Stimulated activated CD4-positive, alpha-beta T cell treated with anti-CD3 and anti-CD28 coated beads, Interleukin-1b, Interleukin-23, amount 100 ng/mL, for 48 hours (primary cell): ENCODE data around the gene ERO1A.
A peak's percentile ranks its signal among the peaks of the same experiment; 100 is the strongest.
"Not testable (repeated sequence)": the region's sequence is repeated elsewhere in the genome, so short reads cannot be mapped to it uniquely, and the experiment has no call there.

ENCODE experiments used
- DNase-seq: peaks from one replicate; pipeline ENCODE4 v3.0.0-alpha.2; 2020

ERO1A gene, protein sequence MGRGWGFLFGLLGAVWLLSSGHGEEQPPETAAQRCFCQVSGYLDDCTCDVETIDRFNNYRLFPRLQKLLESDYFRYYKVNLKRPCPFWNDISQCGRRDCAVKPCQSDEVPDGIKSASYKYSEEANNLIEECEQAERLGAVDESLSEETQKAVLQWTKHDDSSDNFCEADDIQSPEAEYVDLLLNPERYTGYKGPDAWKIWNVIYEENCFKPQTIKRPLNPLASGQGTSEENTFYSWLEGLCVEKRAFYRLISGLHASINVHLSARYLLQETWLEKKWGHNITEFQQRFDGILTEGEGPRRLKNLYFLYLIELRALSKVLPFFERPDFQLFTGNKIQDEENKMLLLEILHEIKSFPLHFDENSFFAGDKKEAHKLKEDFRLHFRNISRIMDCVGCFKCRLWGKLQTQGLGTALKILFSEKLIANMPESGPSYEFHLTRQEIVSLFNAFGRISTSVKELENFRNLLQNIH

DNA sequence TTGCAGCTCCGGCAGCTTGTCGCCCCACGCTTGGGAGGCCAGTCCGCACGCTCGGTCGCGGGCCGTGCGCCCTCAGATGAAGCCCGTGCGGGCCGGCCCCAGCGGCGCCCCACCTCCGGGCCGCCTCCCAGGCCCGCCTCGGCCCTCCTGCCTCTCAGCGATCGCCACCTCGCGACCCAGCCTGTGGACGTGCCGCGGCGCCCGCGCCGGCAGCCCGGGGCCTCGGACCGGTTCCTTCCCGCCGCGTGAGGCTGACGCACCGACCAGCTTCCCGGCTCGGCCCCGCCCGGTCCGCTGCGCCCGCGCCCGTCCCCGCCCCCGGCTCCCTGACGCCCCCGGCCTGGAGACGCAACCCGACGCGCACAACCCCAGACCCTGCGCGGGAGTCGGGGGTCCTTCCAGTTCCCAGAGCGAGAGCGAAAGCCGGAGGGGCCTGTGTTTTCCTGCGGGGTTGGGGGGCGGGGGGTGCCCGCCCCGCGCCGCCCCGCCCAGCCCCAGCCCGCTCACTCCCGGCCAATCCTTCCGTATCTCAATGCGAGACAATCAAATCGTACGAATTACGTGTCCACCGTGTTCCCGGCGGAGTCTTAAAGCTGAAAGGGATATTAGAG is at the start of gene ERO1A:
TSS of gene ERO1A (minus strand) at position 78 of the 611 bp plus-strand sequence. CDS start at position 1, 77 bp downstream.
- DNase-seq, result peak; percentile 68

DNA sequence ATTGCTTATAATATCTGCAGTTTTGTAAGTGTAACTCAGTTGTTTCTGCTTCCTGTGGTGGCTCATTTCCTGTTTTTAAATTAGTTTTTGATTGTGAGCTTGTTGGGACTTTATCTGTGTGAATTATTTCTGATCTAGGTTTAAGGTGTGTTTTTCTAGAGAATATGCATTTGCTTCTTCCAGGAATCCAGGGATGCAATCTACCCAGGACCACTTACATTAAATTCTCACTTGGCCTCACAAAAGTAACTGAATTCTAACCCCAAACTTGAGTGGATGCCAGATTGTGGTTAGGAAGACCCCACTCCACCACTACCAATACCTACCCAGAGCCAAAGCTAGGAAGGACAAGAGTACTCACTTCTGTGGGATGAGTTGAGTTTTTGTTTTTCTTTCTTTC is 46.5 kb upstream of the ERO1A start:
- no peak for DNase-seq

DNA sequence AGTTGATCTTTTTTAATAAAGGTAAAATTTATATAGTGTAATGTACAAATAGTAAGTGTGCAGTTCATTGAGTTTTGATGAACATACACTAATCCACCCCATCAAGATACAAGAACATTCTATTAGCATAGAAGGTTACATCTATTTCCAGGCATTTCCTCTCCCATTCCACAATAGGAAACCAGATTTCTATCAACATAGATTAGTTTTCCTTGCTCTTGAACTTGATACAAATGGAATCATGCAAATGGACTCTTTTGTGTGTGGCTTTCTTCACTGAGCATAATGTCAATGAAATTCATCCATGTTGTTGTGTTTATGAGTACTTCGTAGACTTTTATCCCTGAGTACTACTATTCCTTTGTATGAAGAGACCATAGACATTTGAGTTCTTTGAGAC is 45.4 kb upstream of the ERO1A start:
- no peak for DNase-seq

GRCh38 chr14:52738409-52738808 is 43.1 kb upstream of the ERO1A start:
- no peak for DNase-seq

DNA sequence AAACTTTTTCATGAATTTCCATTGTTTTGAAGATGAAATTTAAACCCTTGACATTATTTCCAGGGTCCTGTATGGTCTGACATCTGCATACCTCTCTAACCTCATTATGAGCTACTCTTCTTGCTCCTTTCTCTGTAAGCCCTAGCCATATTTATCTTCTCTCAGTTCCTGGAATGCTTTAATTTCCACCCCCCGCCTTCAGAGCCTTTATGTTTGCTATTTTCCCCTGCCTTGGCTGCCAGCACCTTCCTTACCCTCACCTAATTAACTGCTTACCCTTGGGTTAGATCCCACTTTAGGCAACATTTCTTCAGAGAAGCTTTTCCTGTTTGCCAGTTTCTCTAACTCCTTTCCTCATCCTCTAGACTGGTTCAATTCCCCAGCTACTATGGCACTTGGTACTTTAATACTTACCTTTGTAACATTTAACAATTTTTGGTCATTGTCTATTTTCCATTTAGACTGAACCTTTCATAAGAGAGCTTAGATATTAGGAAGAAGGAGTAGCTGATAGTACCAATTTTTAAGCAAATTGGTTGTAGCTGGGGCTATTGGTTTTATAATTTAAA is 40.6 kb upstream of the ERO1A start:
- DNase-seq, result no peak

DNA sequence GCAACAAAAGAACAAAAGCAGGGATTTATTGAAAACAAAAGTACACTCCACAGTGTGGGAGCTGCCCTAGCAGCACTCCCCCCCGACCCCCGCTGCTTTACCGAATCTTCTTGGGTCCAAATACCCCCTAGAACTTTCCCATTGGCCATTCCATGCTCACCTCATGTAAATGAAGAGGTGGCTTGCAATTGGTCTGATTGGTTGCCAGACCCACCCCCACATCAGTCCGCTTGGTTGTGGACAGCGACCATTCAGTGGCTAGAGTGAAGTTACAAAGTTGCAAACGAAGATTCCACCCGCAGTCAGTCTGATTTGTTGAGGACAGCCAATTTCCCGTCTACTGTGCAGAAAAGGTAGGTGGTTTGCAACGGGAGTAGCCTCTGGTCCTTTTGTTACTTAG is 38.5 kb upstream of the ERO1A start:
- no peak for DNase-seq

GRCh38 chr14:52730709-52731111 is 35.4 kb upstream of the ERO1A start:
- DNase-seq, result no peak

- peak; percentile 98 for DNase-seq
These were observed 34.8 kb upstream of the ERO1A start, which contains the start of gene STYX for GRCh38 chr14:52729925-52730708. TSS of gene STYX (plus strand) at chr14:52730166. CDS start at chr14:52730475, 309 bp downstream.

DNA sequence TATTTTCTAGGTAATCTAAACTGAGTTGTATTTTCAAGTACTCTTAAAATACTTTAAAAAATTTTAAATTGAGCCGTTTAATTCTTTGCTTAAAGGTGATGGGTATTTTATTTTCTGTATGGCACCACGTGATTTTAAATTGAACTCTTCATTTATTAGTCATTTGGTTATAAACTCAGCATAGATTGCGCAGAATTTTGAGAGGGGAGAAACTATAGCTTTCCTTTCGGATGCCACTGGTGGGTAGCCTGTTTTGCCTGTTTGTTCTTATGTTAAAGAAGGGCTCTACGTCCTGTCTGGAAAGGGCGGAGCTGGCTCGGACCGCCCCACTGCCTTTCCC is 34.2 kb upstream of the ERO1A start:
- no peak for DNase-seq

DNA sequence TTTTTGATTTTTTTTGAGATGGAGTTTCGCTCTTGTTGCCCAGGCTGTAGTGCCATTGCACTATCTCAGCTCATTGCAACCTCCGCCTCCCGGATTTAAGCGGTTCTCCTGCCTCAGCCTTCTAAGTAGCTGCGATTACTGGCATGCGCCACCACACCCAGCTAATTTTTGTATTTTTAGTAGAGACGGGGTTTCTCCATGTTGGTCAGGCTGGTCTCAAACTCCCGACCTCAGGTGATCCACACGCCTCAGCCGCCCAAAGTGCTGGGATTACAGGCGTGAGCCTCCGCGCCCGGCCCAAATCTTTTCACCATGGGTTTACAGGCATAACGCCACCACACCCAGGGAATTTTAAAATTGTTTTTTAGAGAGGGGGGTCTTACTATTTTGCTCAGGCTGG is 33.7 kb upstream of the ERO1A start:
- not testable (repeated sequence) for DNase-seq

DNA sequence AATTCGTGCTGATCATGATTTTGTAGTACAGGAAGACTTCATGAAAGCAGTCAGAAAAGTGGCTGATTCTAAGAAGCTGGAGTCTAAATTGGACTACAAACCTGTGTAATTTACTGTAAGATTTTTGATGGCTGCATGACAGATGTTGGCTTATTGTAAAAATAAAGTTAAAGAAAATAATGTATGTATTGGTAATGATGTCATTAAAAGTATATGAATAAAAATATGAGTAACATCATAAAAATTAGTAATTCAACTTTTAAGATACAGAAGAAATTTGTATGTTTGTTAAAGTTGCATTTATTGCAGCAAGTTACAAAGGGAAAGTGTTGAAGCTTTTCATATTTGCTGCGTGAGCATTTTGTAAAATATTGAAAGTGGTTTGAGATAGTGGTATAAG is 32.2 kb upstream of the ERO1A start:
- DNase-seq, result not testable (repeated sequence)

DNA sequence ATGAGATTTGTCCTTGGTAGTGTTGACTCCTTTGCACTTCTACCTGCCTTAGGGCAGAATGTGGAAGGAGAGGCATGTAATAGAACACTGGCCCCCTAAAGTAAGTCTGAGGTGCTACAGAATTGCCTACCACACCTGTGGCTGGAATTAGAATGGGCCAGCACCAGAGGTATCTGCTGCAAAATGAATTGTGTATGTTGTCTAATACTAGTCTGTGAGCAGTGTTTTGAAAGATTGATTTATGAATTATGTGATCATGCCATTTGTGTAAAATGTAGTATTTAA is 28.9 kb upstream of the ERO1A start:
- no peak for DNase-seq

DNA sequence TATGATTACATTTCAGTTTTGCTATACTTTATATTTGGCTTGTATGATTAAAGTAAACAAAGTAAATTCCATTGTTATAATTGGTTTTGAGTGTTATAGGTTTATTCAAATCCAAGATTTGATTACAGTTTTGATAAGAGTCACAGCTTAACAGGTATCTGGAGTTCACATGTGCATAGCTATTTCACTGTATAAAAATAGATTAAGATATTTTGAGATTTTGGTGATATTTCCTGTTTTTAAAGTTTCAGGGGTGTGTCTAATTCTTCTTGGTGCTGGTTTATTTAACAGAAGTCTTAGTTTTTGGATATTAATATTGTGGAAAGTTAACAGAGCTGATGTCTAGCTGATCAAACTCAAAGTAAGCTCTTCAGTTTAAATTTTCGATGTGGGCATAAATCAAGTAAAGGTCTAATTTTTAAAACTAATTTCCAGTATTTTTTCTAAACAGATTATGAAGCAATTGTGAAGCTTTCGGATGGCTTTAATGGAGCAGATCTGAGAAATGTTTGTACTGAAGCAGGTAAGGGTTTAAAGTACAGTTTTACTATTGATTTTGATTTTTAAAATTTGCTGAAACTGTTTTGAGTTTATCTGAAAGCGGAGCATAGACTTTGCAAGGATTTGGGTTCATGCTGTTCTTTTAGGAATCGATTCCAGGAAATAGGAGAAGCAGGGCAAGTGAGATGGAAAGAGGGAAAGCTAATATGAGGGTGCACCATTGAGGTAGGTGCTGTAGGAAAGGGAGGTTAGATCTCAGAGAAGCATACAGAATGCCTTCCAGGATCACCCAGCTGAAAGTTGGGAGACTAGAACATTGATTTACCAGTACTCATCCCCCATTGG is 28.4 kb upstream of the ERO1A start:
- no peak for DNase-seq

DNA sequence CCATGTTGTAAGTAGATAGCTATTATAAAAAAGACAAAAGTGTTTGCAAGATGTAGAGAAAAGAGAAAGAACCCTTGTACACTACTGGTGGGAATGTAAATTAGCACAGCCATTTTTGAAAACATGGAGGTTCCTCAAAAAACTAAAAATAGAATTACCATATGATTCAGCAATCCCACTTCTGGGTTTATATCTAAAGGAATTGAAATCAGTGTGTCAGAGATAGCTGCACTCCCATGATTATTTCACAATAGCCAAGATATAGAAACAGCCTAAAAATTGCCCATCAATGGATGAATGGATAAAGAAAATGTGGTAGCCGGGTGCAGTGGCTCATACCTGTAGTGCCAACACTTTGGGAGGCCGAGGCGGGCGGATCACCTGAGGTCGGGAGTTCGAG is 20.8 kb upstream of the ERO1A start:
- DNase-seq, result no peak

GRCh38 chr14:52711666-52712065 is 16.3 kb upstream of the ERO1A start:
- no peak for DNase-seq

GRCh38 chr14:52706724-52707706 is 11.7 kb upstream of the ERO1A start, which contains the start of gene PSMC6:
TSS of gene PSMC6 (plus strand) at chr14:52707200. CDS start at chr14:52707220, 20 bp downstream.
- peak; percentile 94 for DNase-seq

GRCh38 chr14:52706286-52706685 is 10.9 kb upstream of the ERO1A start:
- DNase-seq, result peak; percentile 47

DNA sequence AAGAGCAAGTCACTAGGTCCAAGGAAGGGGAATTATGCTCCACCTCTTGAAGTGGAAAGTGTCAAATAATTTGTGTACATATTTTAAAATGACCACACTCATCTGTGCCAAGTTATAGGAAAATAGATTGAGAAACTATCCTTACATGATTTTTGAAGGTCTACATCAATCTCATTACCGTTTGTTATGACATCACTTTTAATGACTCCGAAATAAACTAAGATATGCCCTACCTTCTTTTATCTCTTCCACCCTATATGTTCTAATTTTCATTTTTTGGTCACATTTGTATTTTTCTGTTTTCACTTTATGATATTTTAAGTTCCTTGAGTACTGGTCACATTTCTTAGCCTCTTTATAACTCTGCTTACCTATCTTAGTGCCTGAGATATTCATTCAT is 8.3 kb upstream of the ERO1A start:
- DNase-seq, result no peak

DNA sequence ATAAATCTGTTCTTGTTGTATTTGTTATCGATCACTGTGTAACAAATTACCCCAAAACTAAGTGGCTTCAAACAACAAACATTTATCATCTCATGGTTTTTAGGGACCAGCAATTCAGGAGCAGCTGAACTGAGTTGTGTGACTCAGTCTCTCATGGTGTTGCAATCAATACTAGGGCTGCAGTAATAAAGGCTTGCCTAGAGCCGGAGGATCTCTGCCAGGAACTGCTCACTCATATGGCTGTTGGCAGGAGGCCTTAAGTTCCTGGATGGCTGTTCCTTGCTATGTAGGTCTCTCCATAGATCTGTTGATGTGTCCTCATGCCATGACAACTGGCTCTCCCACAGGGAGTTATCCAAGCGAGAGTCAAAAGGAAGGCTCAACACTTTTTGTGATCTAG is 7.9 kb upstream of the ERO1A start:
- no peak for DNase-seq

DNA sequence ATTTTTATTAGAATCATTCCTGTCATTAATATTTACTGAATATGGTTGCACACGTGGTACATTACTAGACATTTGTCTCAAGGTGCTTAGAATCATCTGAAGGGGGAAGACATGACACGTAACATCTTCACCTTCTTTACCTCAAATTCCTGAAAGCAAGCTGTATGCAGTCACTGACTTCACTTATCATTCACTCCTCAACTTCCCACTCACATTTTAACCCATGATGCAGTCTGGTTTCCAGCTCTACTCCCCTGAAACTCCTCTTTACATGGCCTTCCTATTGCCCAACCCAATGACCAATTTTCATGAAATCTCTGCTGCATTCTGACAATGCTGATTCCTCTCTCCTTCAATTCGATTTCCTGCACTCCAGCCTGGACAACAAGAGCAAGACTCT is 5.9 kb upstream of the ERO1A start:
- no peak for DNase-seq

DNA sequence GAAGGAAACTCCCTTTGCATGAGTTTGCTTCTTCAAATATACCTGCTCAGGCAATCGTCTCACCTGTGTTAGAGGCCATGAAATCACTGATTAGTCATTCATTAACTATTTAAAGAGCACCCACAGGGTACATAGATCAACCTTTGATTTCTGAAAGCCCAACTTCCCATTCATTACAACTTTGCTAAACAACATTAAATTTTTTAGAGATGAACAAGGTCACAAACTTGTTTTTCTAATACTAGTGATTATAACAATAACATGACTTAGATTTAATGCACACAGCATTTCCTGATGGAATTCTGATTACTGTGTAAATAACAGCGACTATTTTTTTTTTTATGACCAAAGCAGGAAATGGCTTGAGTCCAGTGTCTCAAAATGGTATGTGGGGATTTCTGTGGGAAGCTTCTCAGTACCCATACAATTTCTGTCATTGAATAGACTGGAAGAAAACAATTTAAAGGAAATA is 5.4 kb upstream of the ERO1A start:
- no peak for DNase-seq
